Activated naive CD4-positive, alpha-beta T cell treated with anti-CD3 and anti-CD28 coated beads for 36 hours (primary cell): ENCODE data around the gene TTLL1. TPM values are rescaled to one million over a fixed set of nuclear protein-coding genes. Genes with fewer than 3 reads are reported as not detected.
"Not testable (repeated sequence)": the region's sequence is repeated elsewhere in the genome, so short reads cannot be mapped to it uniquely, and the experiment has no call there.

Experiments used
- CTCF ChIA-PET: fragments of 350-600 bp; sonication (Branson Sonifier 250); formaldehyde crosslinking; loops from one replicate; lab custom pipeline; 2021; ENCODE audit warnings: antibody characterized with exemption; lab: Charles Lee
- DNase-seq: peaks from one replicate; pipeline ENCODE4 v3.0.0-alpha.2; 2020
- H3K27ac Mint-ChIP-seq: one replicate; pipeline ENCODE4 v1.8.0; 2021; ENCODE audit warnings: mild to moderate bottlenecking, mixed read lengths
- H3K27me3 Mint-ChIP-seq: one replicate; pipeline ENCODE4 v1.8.0; 2021; ENCODE audit warnings: low read depth, mixed read lengths
- H3K36me3 Mint-ChIP-seq: one replicate; pipeline ENCODE4 v1.8.0; 2021; ENCODE audit warnings: low read depth, mixed read lengths
- H3K4me1 Mint-ChIP-seq: one replicate; pipeline ENCODE4 v1.8.0; 2021; ENCODE audit warnings: low read depth, mixed read lengths
- H3K4me3 Mint-ChIP-seq: one replicate; pipeline ENCODE4 v1.8.0; 2021; ENCODE audit warnings: mild to moderate bottlenecking, moderate library complexity, mixed read lengths
- H3K9me3 Mint-ChIP-seq: one replicate; pipeline ENCODE4 v1.8.0; 2021; ENCODE audit warnings: mixed read lengths
- intact Hi-C: fragments of 100-400 bp; cut with micrococcal nuclease; formaldehyde crosslinking; loops from one replicate; pipeline ENCODE4 v1.15.1; 2023
- total RNA-seq, 2 experiments: library from RNA; stranded (reverse); gene quantifications; one replicate each; pipeline ENCODE4 v1.2.3, GENCODE V29; 2021

Gene TTLL1
- total RNA-seq, 2 experiments from 2014 or later, result 7.4 TPM

DNA sequence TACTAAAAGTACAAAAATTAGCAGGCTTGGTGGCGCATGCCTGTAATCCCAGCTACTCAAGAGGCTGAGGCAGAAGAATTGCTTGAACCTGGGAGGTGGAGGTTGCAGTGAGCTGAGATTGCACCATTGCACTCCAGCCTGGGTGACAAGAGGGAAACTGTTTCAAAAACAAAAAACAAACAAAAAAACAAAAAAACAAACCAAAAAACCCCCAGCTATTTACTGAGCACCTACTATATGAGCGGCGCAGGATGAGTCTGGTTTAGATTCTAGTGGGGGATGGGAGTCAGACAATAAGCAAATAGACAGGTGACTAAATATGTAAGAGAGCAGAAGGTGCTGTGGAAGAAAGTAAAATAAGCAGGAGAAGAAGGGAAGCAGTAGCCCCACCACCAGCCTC is 15.8 kb upstream of the TTLL1 start:
- H3K4me1 Mint-ChIP-seq, H3K27ac Mint-ChIP-seq, H3K9me3 Mint-ChIP-seq, H3K4me3 Mint-ChIP-seq, H3K27me3 Mint-ChIP-seq, DNase-seq, H3K36me3 Mint-ChIP-seq, intact Hi-C loops: not testable (repeated sequence)
- CTCF ChIA-PET, result interaction anchor here (1.2 kb wide), 1 partner anchor 15 kb away, joined by 3 read pairs; no protein-coding TSS in a partner anchor

DNA sequence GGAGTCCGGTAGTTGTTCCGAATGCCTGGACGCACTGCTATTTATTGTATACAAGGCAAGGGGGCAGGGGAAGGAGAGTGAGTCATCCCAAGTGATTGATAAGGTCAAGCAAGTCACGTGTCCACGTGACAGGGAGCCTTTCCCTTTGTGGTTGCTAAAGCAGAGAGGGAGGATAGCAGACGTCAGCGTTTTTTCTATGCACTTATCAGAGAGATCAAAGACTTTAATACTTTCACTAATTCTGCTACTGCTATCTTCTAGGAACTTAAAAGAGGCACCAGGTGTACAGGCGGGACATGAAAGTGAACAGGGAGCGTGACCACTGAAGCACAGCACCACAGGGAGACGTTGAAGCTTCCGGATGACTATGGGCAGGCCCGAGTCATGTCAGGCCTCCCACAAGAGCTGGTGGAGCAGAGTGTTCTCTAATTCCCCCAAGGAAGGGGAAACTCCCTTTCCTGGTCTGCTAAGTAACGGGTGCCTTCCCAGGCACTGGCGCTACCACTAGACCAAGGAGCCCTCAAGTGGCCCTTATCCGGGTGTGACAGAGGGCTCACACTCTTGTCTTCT is 14.9 kb upstream of the TTLL1 start:
- H3K27ac Mint-ChIP-seq, result peak overlapping the region; percentile 51
- intact Hi-C loops, result not testable (repeated sequence)

DNA sequence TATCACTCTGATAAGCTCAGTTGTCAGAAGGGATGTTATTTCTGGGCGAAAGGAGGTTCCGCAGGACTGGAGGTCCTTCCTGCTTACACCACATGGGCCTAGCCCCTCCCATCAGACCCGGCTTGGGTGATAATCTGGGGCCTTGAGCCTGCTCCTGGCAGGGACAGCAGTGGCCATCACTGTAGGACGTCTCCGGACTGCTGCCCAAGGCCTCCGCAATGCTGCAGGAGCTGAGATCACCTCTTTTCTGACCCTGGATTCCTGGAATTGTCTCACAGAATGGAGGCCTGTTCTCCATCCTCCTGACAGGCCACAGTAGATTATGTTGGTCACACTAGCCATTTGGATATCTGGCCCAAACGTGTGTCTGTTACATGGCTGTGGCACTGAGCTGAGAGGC is 12.1 kb upstream of the TTLL1 start:
- Mint-ChIP-seq H3K9me3 (peaks cover 1% of the 10 kb centered on the region), H3K27ac (no peak overlapping the region), H3K27me3 (no peaks in the 10 kb centered on the region), H3K36me3 (no peaks in the 10 kb centered on the region), H3K4me3 (no peak overlapping the region), H3K4me1 (peaks cover 5% of the 10 kb centered on the region)
- DNase-seq, result no peak
- CTCF ChIA-PET, result no interaction called here
- intact Hi-C loops, result no loop called here

More for the DNA sequence above, 14.9 kb upstream of the TTLL1 start:
- H3K4me3 Mint-ChIP-seq, H3K9me3 Mint-ChIP-seq, H3K4me1 Mint-ChIP-seq, H3K27me3 Mint-ChIP-seq, H3K36me3 Mint-ChIP-seq: not testable (repeated sequence)
- DNase-seq, result peak; percentile 43
- CTCF ChIA-PET, result interaction anchor here (1.2 kb wide), 1 partner anchor 14 kb away, joined by 3 read pairs; no protein-coding TSS in a partner anchor

DNA sequence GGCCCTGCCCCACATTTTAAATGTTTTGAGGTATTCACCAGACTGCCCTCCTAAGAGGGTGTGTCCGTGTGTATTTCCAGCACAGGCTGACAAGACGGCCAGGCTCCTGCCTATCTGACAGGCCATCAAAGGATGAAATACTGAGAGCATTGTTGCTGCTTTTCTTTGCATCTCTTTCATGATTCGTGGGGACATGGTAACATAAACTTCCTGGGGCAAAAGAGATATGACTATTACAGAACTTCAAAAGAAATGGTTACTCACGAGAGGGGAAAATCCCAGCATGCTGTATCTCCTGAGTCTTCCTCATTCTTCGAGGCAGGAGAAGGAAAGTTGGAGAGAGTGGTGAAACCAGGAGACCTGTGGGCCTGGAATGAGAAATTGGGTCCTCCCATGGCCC is 11.0 kb upstream of the TTLL1 start:
- Mint-ChIP-seq H3K27me3 (no peaks in the 10 kb centered on the region), H3K9me3 (peaks cover 7% of the 10 kb centered on the region), H3K27ac (no peak overlapping the region), H3K4me1 (peaks cover 5% of the 10 kb centered on the region), H3K4me3 (no peak overlapping the region), H3K36me3 (peaks cover 3% of the 10 kb centered on the region)
- CTCF ChIA-PET, result interaction anchor here (0.7 kb wide), 1 partner anchor 11 kb away, joined by 3 read pairs; no protein-coding TSS in a partner anchor
- DNase-seq, result no peak
- intact Hi-C loops, result no loop called here

DNA sequence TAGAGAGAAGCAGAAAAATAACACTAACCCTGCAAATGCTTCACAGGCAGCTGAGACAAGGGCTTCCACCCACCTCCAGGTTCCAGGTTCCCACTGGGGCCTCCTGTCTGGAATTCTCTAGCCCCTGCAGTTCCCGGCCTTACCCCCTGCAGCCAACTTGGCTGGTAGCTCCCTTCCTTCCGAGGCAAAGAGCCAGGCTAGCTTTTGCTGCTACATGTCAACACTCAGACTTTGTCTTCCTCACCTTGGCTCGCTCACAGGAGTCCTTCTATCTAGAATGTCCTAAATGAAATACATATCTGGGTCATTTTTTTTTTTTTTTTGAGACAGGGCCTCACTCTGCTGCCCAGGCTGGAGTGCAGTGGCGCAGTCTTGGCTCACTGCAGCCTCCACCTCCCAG is 9.9 kb upstream of the TTLL1 start:
- H3K27ac Mint-ChIP-seq, result no peak overlapping the region
- peaks cover 7% of the 10 kb centered on the region for H3K9me3 Mint-ChIP-seq
- peaks cover 3% of the 10 kb centered on the region for H3K36me3 Mint-ChIP-seq
- no peak for DNase-seq
- no peak overlapping the region for H3K4me3 Mint-ChIP-seq
- peaks cover 5% of the 10 kb centered on the region for H3K4me1 Mint-ChIP-seq
- H3K27me3 Mint-ChIP-seq, result no peaks in the 10 kb centered on the region
- intact Hi-C loops, result no loop called here
- CTCF ChIA-PET, result interaction anchor here (0.6 to 1.7 kb wide), 3 partner anchors 18 to 39 kb away, joined by 3 to 4 read pairs (median 4); no protein-coding TSS in a partner anchor

DNA sequence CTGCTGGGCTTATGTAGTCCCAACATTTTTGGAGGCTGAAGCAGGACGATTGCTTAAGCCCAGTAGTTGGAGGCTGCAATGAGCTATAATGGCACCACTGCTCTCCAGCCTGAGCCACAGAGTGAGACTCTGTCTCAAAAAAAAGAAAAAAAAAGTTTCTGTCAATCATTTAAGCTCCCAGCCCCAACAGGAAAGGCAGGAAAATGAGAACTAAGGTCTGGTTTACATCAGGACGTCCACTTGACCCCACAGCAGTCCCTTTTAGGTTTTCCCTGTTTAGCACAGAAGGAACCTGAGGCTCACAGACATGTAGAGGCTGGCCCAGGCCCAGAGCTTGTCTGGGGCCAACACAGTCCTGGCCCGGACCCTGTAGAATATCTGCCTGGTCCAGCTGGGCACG is 9.2 kb upstream of the TTLL1 start:
- Mint-ChIP-seq H3K4me1 (no peaks in the 10 kb centered on the region), H3K9me3 (peaks cover 7% of the 10 kb centered on the region), H3K4me3 (no peak overlapping the region), H3K27me3 (no peaks in the 10 kb centered on the region), H3K36me3 (peaks cover 3% of the 10 kb centered on the region), H3K27ac (no peak overlapping the region)
- CTCF ChIA-PET, result interaction anchor here (1.3 to 1.7 kb wide), 2 partner anchors 38 to 39 kb away, joined by 4 read pairs; no protein-coding TSS in a partner anchor
- DNase-seq, result no peak
- intact Hi-C loops, result no loop called here

DNA sequence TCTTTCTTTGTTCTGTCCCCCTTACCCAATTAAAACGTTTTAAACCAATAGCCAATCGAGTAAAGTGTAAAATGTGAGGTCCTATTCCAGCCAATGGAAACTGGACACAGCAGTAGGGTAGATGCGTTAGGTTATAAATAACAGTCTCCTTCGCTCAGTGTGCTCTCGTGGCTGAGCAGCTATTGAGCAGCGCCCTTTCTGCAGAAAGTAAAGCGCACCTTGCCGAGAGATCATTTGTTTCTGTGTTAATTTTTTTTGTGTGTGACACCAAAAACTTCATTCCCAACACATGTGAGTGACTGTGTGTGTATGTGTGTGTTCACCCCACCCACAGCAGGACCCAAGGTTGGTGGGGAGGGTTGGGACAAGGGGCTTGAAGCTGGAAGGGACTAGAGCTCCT is 7.2 kb upstream of the TTLL1 start:
- Mint-ChIP-seq H3K27ac (no peak overlapping the region), H3K36me3 (peaks cover 3% of the 10 kb centered on the region), H3K27me3 (no peaks in the 10 kb centered on the region), H3K4me1 (no peaks in the 10 kb centered on the region), H3K9me3 (peaks cover 7% of the 10 kb centered on the region), H3K4me3 (no peak overlapping the region)
- intact Hi-C loops, result no loop called here
- CTCF ChIA-PET, result interaction anchor here (0.6 kb wide), 1 partner anchor 31 kb away, joined by 3 read pairs; no protein-coding TSS in a partner anchor
- no peak for DNase-seq

DNA sequence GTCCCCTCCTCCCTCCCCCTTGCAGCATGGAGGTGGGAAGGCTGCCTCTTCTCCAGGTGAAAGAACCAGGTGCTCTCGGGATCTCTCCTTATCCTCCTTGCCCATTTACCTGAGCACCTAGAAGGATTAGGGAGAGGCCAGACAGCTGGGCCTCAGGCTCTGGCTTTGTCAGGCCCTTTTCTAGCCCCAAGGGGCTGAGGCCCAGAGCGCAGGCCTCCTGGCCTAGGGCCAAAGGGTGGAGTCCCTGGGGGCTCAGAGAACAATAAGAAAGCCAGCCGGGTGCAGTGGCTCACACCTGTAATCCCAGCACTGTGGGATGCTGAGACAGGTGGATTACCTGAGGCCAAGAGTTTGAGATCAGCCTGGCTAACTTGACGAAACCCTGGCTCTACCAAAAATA is 5.4 kb upstream of the TTLL1 start:
- Mint-ChIP-seq H3K9me3 (peaks cover 7% of the 10 kb centered on the region), H3K4me1 (peaks cover under 1% of the 10 kb centered on the region), H3K27me3 (no peaks in the 10 kb centered on the region), H3K27ac (no peak overlapping the region), H3K4me3 (no peak overlapping the region), H3K36me3 (peaks cover 3% of the 10 kb centered on the region)
- CTCF ChIA-PET, result no interaction called here
- no peak for DNase-seq
- intact Hi-C loops, result loop anchor here (5.0 kb wide), 1 partner anchor 432 kb away; no protein-coding TSS in a partner anchor

DNA sequence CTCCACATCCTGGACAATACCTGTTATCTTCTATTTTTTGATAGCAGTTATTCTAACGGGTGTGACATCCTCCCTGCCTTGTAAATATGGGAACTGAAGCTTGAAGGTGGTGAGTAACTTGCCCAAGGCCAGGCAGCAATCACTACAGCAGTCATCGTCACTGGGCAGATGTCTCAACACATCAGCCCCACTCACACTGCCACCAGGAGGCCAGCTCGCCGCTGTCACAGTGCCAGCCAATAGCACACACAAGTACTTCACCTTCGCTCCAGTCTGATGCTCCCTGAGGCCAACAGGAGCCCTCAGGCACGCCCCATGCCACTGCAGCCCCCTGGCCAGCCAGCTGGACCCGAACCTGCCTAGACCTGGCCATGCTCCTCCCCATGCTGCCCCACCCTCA is 4.9 kb upstream of the TTLL1 start:
- peaks cover 3% of the 10 kb centered on the region for H3K4me1 Mint-ChIP-seq
- H3K36me3 Mint-ChIP-seq, result peaks cover 3% of the 10 kb centered on the region
- H3K27me3 Mint-ChIP-seq, result no peaks in the 10 kb centered on the region
- DNase-seq, result no peak
- intact Hi-C loops, result loop anchor here (5.0 kb wide), 1 partner anchor 432 kb away; no protein-coding TSS in a partner anchor
- no peak overlapping the region for H3K4me3 Mint-ChIP-seq
- no peak overlapping the region for H3K27ac Mint-ChIP-seq
- peaks cover 7% of the 10 kb centered on the region for H3K9me3 Mint-ChIP-seq
- CTCF ChIA-PET, result no interaction called here

DNA sequence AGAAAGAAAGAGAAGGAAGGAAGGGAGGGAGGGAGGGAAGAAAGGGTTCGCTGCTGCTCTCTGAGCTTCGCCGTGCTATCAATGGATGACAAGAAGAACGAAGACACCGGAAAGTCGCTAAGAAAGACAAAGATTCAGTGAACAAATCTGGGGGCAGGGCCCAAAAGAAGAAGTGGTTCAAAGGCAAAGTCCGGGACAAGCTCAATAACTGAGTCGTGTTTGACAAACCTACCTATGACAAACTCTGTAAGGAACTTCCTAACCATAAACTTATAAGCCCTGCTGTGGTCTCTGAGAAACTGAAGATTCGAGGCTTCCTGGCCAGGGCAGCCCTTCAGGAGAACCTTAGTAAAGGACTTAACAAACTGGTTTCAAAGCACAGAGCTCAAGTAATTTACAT is 2.9 kb upstream of the TTLL1 start:
- intact Hi-C loops, result loop anchor here (5.0 kb wide), 1 partner anchor 430 kb away; no protein-coding TSS in a partner anchor
- DNase-seq, result no peak
- Mint-ChIP-seq H3K9me3 (peaks cover 7% of the 10 kb centered on the region), H3K27ac (no peak overlapping the region), H3K4me3 (no peak overlapping the region), H3K27me3 (no peaks in the 10 kb centered on the region), H3K4me1 (peaks cover 8% of the 10 kb centered on the region), H3K36me3 (peaks cover 3% of the 10 kb centered on the region)
- CTCF ChIA-PET, result interaction anchor here (1.5 to 2.6 kb wide), 2 partner anchors 32 to 225 kb away, joined by 4 to 9 read pairs; no protein-coding TSS in a partner anchor

DNA sequence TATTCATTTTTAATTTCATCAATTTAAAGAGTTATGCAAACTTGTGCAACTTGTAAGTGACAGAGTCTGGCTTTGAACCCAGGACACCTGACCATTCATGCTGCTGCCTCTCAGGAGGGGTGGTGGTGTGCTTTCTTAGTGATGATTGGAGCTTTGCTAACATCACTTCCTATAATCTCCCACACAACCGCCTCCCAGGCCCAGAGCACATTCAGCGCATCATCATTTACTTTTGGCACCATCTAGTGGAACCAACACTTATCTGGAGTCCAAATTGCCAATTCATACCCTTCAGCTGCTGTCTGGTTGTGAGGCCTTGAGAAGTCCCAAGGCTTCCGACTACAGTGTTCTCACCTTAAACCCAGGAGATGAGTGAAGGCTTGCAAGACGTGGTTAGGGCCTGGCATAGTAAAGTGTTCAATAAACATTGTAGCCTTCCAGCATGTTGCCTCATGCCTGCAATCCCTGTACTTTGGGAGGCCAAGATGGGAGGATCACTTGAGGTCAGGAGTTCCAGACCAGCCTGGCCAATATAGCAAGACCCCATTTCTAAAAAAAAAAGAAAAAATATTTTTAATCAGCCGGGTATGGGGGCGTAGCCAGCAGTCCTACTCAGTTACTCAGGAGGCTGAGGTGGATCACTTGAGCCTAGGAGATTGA is 1.1 kb upstream of the TTLL1 start:
- no peaks in the 10 kb centered on the region for H3K27me3 Mint-ChIP-seq
- CTCF ChIA-PET, result interaction anchor here (0.6 to 1.5 kb wide), 9 partner anchors 14 to 469 kb away, joined by 3 to 5 read pairs (median 3); no protein-coding TSS in a partner anchor
- DNase-seq, result peak; percentile 79
- H3K27ac Mint-ChIP-seq, result no peak overlapping the region
- H3K4me1 Mint-ChIP-seq, result peaks cover 14% of the 10 kb centered on the region
- intact Hi-C loops, result loop anchor here (1.0 to 5.0 kb wide), 3 partner anchors 223 to 428 kb away; no protein-coding TSS in a partner anchor
- peak overlapping the region; percentile 63 for H3K4me3 Mint-ChIP-seq
- no peaks in the 10 kb centered on the region for H3K9me3 Mint-ChIP-seq
- H3K36me3 Mint-ChIP-seq, result no peaks in the 10 kb centered on the region

DNA sequence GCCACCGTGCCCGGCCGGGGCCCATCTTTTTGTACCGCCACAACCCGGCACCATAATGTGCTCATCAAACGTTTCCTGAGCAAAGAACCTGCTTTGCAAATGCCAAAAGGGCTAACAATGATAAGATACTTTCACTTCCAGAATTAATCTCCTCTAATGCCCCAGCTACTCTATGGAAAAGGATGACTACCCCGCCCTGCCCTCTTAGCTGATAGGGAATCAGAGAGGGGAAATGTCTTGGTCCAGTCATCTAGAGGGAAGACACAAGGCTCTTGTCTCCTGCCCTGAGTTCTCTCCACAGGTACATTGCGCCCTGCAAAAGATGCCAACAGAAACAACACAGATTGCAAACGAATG is 586 bp downstream of the TTLL1 start:
- Mint-ChIP-seq H3K9me3 (no peaks in the 10 kb centered on the region), H3K4me1 (peaks cover 14% of the 10 kb centered on the region), H3K4me3 (peak overlapping the region; percentile 88), H3K36me3 (no peaks in the 10 kb centered on the region), H3K27me3 (no peaks in the 10 kb centered on the region), H3K27ac (peak overlapping the region; percentile 86)
- CTCF ChIA-PET, result no interaction called here
- DNase-seq, result peak; percentile 29
- intact Hi-C loops, result loop anchor here (2.0 to 10.0 kb wide), 2 partner anchors 74 to 194 kb away; partner anchors contain the start of gene PACSIN2
